Neural progenitor cell (in vitro differentiated cells): ENCODE measurements around the gene ERGIC1.

Experiments
- CTCF ChIP-seq: fragments of 200-600 bp; sonication (generic); IDR thresholded peaks from 2 replicates; pipeline ENCODE4 v1.5.1; 2017; ENCODE audit warnings: antibody characterized with exemption, mild to moderate bottlenecking
- EZH2 ChIP-seq: fragments of 200-600 bp; sonication (generic); IDR thresholded peaks from 2 replicates; pipeline ENCODE4 v1.6.1; 2017; ENCODE audit warnings: antibody characterized with exemption, mild to moderate bottlenecking, moderate library complexity
- EZH2phosphoT487 ChIP-seq: fragments of 200-600 bp; sonication (generic); IDR thresholded peaks from 2 replicates; pipeline ENCODE4 v1.6.1; 2017; ENCODE audit warnings: antibody characterized with exemption

GRCh38 chr5:172909931-172910502 lies 76.0 kb downstream of the ERGIC1 start:
- no peak for TF ChIP-seq CTCF
- TF ChIP-seq EZH2phosphoT487: no peak
- TF ChIP-seq EZH2: no peak
